GM19438 (cell line): ENCODE measurements around the gene OSBPL10.
"Not testable (repeated sequence)": the region's sequence is repeated elsewhere in the genome, so short reads cannot be mapped to it uniquely, and the experiment has no call there.

Source experiments
- ATAC-seq: cut with Tn5 transposase; IDR thresholded peaks from one replicate; pipeline ENCODE4 v1.9.1; 2021; ENCODE audit warnings: low read depth; ENCODE audit not compliant: unreplicated experiment

The OSBPL10 gene

GRCh38 chr3:31995026-31995425 lies 14.0 kb upstream of the OSBPL10 start:
- ATAC-seq, result not testable (repeated sequence)

DNA sequence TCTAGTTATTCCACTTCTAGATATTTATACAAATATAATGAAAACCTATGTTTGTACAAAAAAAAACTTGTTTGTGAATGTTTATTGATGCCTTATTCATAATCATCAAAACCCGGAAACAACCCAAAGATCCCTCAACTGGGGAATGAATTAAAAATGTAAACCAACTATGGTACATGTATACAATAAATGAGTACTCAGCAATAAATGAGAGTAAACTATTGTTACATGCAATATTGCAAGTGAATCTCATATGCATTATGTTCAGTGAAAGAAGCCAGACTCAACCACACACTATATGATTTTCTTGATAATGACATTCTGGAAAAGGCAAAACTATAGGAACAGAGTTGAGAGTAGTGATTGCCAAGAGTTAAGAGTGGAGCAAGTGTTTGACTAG lies 12.8 kb upstream of the OSBPL10 start:
- ATAC-seq, result no peak

GRCh38 chr3:31992995-31993394 lies 11.9 kb upstream of the OSBPL10 start:
- ATAC-seq, result not testable (repeated sequence)

DNA sequence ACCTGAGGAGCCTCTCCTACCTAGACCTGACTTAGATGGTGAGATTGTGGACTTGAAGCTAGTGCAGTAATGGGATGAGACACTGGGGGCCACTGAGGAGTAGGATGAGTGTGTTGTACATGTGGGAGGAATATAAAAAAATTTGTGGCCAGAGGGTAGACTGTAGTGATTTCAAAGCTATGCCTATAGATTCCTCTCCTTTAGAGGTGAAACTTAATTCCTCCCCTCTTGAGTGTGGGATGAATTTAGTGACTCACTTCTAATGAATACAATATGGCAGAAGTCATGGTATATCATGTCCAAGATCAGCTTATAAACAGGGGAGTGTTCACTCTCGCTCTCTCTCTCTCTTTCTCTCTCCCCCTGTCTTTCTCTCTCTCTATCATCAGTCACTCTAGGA lies 7.2 kb upstream of the OSBPL10 start:
- ATAC-seq, result no peak

- ATAC-seq, result no peak
Observed at GRCh38 chr3:31985831-31986230, 4.8 kb upstream of the OSBPL10 start.

DNA sequence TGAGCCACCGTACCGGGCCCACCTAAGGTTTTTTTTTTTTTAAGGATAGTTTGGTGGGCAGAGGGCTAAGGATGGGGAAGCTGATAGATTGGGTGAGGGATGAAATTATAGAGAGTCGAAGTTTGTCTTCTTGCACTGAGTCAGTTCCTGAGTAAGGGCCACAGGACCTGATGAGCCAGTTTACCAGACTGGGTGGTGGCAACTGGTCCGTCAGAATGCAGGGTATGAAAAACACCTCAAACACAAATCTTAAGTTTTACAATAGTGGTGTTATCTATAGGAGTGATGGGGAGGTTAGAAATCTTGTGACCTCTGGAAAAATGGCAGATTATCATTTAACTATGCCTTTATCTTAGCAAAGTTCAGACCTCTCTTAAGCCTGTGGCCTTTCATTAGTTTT lies 3.3 kb upstream of the OSBPL10 start:
- no peak for ATAC-seq

DNA sequence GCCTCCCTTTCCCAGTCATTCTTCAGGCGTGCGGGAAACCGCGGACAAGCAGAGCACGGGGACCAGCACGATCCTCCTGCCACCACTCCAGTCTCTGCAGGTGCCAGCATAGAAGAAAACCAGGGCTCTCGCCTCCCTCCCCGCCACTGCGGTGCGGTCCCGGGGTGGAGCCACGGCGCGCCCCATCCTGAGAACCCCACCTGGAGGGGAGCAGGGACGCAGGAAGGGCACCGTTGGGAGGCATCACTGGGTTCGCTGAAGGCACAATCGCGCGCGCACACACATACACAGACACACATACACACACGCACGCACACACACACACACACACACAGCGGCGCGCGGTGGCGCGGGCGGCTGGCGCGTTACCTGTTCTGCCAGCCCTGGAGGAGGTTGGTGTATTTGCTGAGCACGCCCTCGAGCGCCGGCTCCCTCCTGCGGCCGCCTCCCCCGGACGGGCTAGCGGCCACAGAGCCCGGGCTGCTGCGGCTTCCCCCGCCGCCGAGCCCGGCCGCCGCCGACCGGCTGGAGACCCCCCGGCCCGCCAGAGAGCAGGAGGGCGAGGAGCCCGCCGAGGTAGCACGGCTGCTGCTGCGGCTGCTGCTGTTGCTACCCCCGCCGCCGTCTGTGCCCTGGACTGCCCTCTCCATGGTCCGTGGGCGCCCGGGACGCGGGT lies 394 bp downstream of the OSBPL10 start:
- peak; percentile 69 for ATAC-seq

DNA sequence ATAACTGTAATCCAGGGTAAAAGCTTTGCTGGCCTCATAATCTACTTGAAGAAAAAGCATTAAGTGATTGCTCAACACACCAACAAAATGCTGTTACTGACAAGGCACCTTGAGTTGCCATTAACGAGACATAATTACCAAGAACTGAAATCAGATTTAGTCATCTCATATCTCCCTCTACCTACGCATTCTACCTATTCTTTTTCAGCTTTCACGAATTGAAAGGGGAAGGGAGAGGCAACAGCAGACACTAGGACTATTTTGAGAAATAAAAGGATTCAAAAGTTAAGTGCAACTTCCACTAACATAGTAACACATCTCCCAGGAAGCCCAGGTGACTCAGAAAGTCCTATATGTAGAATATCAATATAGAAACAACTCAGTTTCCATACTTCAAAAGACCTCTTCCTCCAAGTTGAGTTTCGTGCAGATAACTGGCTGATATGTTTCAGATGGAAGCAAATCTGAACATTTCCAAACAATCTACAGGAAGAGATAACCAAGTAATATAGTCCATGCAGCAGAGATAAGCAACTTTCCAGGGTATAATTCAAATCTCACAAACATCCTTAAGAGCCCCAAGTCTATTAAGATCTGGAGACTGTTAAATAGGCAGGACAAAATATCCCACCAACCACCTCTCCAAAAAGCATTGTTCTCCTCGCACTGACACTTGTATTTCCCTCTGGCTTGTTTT lies 1.9 kb downstream of the OSBPL10 start:
- ATAC-seq, result no peak

- ATAC-seq, result no peak
Observed at GRCh38 chr3:31978553-31978952, 2.5 kb downstream of the OSBPL10 start.

DNA sequence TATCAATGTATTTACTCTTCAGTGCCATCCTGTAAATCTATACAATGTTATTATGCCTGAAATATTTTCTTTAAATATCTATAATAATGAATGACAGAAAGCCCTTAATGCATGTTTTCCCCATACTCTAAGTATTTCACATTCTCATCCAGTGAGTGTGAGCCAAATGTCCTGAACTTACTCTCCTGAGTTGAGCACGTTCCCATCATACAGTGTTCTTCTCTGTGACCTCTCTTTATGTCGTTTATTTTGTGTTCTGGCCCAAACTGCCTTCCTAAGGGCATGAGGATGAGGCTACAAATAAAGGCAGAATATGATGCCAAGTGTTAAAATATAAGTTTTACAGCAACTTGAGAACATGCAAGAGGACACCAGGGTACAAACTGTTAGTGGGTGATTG lies 3.3 kb downstream of the OSBPL10 start:
- ATAC-seq, result no peak

DNA sequence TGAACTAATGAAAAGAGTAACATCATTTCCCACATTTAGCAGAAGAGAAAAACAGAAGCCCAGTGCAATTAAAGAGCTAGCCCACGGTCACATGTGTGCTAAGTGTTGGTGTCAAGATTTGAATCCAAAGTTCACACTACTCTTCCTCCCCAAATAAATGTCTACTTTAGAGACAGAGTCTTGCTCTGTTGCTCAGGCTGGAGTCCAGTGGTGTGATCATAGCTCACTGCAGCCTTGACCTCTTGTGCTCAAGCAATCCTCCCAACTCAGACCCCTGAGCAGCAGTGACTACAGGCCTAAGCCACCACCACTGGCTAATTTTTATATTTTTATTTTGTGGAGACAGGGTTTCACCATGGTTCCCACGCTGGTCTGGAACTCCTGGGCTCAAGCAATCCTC lies 4.8 kb downstream of the OSBPL10 start:
- ATAC-seq, result no peak

GRCh38 chr3:31974964-31975363 lies 6.1 kb downstream of the OSBPL10 start:
- no peak for ATAC-seq

DNA sequence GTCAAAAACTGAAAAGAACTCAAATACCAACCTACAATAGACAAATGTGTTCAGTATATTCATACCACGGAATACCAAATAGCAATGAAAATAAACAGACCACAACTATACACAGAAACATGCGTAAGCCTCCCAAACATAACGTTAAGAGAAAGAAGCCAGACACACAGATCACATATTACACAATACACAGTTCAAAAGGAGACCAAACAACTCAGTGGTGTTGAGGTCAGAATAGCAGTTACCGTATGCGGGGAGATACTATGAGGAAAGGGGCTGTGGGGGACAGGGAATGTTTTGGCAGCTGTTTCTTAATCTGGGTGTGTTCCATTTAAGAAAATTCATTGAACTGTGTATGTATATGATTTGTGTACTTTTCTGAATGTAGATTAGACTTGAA lies 6.6 kb downstream of the OSBPL10 start:
- ATAC-seq, result no peak

DNA sequence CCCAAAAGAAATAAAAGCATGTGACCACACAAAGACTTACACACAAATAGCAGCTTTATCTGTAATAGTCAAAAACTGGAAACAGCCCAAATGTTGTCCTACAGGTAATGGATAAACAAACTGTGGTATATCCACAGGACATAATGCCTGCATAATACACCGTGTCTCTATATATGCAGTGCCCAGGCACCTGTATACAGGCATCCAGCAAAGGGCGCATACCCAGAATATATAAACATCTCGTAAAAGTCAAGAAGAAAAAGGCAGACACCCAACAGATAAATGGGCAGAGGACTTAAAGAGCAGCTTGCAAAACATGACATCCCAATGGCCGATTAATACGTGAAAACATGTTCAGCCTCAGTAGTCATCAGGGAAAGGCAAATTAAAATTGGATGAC lies 7.2 kb downstream of the OSBPL10 start:
- no peak for ATAC-seq

GRCh38 chr3:31973081-31973480 lies 8.0 kb downstream of the OSBPL10 start:
- ATAC-seq, result no peak

DNA sequence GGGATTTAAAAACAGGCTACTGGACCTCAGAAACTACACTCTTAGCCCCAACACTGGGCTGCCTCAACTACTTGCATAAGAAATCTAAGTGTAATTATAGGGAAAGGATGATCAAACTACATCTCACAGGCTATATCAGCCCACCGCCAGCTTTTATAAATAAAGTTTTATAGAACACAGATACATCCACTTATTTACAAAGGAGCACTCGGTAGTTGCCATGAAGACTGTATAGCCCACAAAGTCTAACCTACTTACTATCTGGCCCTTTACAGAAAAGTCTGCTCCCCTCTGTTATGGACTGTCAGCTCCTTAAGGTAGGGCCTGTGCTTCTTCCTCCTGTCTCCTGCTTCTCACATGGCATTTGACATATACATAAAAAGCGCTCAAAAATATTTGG lies 9.5 kb downstream of the OSBPL10 start:
- no peak for ATAC-seq

GRCh38 chr3:31968927-31969418 lies 12.1 kb downstream of the OSBPL10 start:
- ATAC-seq, result no peak

- ATAC-seq, result no peak
Observed at GRCh38 chr3:31968369-31968926, 12.6 kb downstream of the OSBPL10 start.

DNA sequence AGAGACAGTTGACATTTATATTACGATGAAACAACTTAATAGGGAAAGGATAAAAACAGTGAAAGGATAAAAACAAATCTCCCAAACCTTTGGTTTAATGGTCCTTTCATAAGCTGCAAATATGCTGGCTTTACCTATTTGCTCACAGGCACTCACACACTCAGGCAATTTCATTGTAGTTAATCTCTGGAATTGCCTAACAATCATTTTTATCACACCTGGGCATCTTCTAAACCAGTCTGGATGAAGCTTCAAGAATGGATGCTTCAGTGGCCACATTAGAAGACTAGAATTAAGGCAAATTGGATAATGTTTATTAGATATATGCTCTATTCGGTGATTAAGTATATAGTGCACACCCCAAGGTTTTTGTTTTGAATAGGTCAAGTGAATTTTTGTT lies 13.5 kb downstream of the OSBPL10 start:
- ATAC-seq, result no peak

- no peak for ATAC-seq
Observed at GRCh38 chr3:31966978-31967591, 14.0 kb downstream of the OSBPL10 start.

DNA sequence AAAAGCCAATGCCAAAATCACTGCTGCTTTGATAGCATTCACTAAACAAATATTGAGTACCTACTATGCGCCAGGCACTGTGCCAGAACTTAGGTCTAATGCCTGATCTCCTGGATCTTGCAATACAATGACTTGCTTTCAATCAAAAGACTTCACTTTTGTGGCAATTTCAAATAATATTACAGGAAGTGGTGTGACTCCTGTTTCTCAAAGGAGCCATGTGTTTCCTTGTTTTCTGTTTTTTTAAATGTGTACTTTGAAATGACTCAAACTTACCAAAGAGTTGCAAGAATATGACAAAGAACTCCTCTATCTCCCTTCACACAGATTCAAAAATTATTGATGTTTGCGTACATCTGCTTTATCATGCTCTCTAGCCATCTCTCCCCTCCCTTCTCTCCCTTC lies 18.3 kb downstream of the OSBPL10 start:
- ATAC-seq, result no peak
